Erythroblast (primary cell): Measurements from ENCODE around the gene RBM5.

Experiments
- DNase-seq, 2 experiments: peaks; one replicate each; lab custom pipeline; 2025; lab: John Stamatoyannopoulos, UW
- GATA1 ChIP-seq: IDR thresholded peaks from 2 replicates; pipeline ENCODE4 v1.6.1; 2011; ENCODE audit warnings: low read depth, mild to moderate bottlenecking, control low read depth, low read length, moderate library complexity
- POLR2A ChIP-seq: IDR thresholded peaks from 2 replicates; pipeline ENCODE4 v1.6.1; 2011; ENCODE audit warnings: mild to moderate bottlenecking, low read length

RBM5 gene

DNA sequence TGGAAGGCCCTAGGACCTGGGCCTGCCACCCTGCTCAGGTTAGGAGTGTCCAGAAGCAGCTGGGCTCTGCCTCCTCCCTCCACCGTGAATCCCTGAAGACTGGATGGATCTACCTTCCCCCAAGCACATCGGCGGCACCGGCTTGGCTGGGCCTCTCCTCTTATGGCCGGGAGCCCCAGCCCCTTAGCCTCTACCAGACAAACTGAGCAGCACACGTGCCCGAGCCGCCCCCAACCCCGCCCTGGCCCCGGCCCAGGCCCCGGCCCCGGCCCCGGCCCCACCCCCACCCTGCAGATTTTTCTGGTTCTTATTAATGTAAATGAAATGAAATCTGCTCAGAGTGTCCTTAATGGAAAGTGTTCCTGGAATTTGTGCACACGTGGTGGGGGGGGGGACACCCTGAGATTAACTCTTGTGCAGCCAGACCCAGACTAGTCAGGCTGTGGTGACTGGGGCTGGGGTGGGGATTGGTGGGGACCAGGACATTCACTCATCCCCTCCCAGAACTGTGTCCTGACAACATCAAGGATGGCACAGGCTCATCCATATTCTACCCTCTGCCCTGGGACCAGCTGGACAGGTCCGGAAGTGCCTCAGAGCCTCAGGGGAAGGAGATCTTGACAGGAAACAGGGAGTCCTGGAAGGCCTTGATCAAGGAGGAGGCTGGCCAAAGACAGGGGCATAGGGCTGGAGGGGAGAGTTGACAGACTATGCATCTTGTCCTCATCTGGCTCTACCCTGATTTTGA, 35.5 kb downstream of the RBM5 start:
- DNase-seq = no peak
- TF ChIP-seq POLR2A (no peak), GATA1 (no peak)

DNA sequence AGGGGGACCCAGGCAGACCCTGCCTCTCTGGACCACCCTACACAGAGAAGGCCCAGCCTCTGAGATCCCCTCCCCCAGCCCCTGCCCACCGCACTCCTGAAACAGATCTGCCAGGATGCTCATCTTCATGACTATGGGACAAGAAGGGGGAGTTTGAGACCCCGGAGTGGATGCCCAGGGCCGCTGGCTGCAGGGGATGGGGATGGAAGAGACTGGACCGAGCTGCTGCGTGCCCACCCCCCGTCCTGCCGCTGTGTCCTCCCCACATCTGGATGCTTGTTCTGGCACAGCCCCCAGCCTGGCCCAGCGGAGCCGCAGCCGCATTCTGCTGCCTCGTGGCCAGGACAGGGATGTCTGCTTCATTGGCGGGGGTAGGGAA, 36.1 kb downstream of the RBM5 start:
- TF ChIP-seq POLR2A (no peak), GATA1 (no peak)
- DNase-seq = no peak

DNA sequence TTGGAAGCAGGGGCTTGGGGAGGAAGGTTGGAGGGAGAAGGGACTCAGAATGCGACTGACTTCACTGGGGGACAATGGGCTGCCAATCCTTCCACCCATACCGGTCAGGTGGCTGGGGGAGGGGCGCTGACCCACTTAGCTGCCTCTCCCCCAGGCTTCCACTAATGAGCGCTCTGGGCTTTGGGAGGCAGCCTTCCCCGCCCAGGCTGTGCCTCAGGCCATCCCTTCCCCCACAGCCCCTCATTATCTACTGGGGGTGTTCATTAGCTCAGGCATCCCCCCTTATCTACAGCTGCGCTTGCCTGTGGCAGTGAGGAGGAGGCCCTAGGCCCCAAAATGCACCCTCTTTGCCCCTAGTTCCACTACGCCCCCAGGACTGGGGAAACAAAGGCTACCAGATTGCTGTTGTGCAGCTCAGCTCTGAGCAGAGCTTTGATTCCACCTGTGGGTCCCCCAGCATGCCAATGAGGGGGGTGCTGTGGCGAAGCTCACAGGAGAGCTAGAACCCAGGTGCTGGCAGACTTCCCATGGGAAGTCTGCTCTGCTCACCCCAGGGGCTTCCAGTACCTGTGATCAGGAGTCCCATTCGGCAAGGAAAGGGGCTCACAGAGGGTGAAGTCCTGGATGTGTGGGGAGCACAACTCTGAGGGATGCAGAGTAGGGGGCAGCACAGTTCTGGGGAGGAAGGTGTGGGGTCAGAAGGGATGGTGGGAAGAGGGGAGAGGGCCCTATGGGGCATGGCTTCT, 37.0 kb downstream of the RBM5 start:
- no peak for TF ChIP-seq GATA1
- TF ChIP-seq POLR2A = no peak
- no peak for DNase-seq

DNA sequence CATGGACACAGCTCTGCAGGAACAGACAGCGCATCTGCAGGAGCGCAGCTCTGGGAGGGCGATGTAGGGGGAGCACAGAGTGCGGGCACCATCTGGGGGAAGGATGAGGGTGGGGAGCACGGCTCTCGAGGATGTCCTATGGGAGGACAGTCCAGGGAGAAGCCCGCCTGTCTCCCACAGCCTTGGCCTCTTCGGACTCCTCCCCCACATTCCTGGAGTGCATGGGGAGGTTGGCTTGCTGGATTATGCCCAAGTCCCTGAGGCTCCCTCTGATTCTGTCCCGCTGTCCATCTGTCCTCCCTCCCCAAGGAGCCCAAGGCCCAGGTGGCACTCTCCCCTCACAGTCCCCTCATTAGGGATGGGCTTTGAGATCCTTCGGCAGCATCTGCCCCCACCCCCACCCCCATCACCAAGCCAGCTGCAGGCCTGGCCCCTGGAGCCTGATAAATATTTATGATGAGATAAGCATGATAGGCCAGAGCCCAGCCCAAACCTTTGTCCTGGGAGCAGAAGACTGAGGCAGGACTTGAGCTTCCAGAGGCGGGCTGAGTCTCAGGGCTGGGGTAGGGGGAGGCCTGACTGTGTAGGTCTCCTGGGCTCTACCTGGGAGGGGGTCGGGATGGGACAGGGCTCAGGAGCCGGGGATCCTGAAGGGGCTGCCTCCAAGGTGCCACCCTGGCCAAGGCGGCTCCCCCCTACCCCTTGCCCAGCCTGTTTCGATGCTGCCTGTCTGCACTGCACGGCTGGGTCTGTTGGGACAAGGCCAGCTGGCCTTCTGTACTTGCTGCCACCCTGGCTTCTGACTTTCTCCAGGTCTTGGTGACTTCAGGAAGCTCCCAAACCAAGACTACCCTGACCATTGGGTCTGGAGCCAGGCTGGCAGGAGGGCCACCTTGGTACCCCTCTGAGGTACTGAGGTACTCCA, 37.8 kb downstream of the RBM5 start:
- no peak for DNase-seq
- TF ChIP-seq POLR2A = no peak
- TF ChIP-seq GATA1 = no peak

DNA sequence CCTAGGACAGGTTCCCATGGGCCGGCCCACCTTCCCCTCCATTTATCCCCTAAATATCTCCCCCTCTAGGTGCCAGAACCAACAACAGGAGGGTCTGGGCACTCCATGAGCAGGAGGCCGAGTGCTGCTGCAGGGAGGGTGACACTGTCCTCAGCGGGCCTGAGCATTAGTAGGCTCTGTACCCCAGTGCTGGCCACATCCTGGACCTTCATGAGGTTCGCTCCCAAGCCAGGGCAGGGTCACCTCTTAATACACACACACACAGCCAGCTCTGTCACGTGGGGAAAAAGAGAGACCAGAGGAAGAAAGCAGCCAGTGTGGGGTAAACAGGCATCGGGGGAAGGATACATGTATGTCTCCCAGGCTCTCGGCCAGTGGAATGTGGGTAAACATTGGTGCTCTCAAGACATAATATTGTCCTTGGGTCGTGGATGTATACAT, 38.6 kb downstream of the RBM5 start:
- TF ChIP-seq POLR2A (no peak), GATA1 (no peak)
- DNase-seq = no peak

DNA sequence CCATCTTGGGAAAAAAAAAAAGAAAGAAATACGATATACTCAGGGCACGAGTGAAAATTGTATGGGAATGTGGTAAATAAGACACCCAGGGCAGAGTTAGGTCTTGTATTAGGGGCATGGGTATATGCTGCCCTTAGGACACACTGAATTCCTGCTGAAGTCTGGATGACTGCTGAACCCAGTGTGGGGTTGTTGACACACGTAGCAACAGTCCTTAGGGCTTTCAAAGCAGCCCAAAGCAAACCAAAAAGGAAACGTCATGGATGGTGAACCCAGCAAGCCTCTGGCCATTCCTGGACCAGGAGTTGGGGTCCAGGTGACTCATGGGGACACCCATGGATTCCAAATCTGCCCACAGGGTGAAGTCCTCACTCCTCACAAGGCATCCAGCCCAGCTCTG, 39.3 kb downstream of the RBM5 start:
- DNase-seq = no peak
- TF ChIP-seq GATA1 (no peak), POLR2A (no peak)

DNA sequence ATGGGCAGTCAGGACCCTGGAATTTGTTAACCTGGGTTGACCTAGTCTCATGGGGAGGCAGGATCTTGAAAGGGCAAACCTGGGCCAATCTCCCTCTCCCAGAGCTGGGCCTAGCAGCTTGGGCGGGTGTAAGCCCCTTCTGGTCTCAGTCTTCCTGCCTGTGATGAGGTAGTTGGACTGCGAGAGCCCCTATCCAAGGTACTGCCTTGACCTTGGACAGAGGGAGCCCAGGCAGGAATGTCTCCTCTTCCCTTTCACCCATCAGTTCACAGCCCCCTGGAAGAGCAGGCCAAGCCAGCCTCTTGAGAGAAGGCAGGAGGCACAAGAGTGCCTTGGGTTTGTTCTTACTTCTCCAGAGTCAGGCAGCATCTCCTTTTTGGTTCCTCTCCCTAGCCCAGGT, 41.7 kb downstream of the RBM5 start:
- TF ChIP-seq GATA1 (no peak), POLR2A (no peak)
- DNase-seq = no peak

DNA sequence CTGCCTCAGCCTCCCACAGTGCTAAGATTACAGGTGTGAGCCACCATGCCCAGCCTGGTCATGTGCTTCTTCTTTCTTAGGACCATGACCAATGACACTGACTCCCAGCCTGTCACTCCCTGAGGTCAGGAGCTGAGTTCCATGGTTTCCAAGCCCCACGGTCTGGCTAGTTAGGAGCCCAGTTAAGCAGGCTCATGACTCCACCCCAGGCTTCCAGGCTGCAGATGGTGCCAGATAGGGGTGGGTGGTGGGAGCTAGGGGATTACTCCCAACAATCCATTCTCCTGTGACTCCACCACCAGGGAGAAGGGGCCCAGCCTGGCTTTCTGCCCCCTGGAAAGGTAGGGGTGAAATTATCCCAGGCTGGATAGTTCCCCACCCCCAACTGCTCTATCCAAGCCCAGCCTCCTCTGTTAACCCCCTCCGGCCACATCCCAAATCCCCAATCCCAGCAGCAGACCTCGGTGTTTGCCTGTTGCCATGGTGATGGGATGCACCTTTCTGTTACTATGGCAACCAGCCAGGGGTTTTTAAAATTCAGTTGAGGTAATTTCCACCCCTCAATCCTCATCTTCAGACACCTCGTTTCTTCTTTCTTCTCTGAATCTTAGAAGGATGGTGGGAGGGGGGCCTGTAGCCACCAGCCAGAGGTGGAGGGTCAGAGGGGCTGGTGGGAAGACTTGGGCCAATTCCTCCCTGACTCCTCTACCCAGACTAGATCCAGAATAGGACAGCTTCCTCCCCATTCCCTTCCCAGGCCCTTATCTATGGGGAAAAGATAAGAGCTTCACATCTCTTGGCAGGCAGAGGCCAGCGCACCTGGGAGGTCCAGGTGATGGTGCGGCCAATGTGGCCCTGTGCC, 43.9 kb downstream of the RBM5 start:
- no peak for TF ChIP-seq GATA1
- no peak for TF ChIP-seq POLR2A
- no peak for DNase-seq

DNA sequence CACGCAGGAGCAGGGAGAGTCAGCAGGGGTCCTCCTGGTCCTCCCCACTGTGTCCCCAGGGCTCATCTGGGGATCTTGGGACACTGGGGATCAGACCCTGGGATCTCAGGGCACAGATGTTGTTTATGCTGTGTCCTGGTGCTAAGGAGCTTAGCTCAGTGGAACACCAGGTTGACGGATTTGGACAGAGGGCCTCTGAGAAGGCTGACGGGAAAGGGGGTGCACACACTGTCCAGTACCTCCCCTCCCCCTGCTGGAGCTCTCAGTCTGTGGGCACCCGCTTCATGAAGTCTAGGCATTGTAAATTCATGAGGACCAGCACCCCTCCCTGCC, 44.5 kb downstream of the RBM5 start:
- no peak for TF ChIP-seq POLR2A
- no peak for TF ChIP-seq GATA1
- no peak for DNase-seq

DNA sequence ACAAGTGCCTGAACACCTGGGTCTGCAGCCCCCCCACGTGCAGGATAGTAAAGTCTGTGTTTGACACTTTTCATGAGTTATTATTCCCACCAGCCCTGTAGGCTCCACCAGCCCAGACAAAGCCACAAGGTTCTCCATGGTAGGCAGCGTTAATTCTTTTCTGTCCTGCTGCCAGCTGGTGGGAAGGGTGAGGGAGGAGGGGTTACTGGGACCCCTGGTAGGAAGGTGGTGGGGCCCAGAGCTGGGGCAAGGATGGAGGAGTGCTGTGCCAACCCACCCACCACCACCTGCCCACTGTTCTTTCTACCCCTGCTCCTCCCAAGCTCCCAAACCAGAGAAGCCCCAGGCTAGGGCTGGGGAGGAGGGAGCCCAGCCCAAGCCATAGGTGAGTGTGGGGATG, 45.6 kb downstream of the RBM5 start:
- no peak for TF ChIP-seq GATA1
- no peak for TF ChIP-seq POLR2A
- no peak for DNase-seq

DNA sequence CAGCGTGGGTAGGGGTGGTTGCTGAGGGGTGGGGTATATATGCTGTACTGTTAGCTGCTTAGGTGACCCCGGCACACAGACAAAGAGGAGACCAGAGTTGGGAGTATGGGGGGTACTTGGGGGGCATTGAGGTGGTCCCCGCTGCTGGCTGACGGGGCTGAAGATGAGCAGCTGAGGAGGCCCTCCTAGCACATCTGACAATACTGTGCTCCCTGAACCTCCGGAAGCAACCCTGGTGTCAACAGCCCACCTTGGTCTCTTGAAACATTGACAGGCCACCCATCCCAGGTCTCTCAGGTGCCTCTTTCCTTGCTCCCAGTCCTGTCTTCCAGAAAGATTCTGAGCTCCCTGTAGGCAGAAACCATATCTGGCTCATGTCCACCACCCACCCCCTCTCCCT, 47.2 kb downstream of the RBM5 start:
- DNase-seq = no peak
- TF ChIP-seq POLR2A = no peak
- no peak for TF ChIP-seq GATA1

DNA sequence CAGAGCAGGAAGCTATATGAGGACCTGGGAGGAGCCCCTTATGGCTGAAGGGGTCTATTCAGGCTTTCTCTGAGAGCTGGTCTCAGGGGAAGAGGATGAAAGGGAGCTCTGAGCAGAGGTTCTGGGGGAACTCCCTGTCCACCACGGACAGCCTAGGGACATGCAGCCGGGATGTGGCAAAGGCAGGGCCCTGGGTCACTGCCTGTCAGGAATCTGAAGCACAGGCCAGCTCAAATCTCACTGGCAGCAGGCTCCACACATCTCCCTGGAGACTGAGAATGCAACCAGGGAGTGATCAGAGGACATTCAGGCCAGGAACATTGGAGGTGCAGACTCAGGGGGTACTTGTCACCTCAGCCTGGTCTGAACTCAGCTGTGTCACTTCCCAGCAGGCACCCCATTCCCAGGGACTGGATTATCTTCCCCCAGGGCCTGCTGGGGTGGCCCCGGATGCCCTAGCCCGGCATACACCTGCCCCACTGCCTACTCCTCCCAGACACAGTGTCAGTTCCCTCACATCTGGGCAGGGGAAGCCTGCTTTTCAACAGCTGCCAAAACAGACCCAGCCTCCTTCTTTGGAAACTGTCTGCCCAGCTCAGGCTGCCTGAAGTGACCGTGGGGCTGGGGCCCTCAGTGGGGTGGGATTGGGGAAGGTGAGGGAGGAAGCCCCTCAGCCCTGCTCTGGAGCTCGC, 48.1 kb downstream of the RBM5 start:
- DNase-seq = no peak
- TF ChIP-seq GATA1 (no peak), POLR2A (no peak)
